Femur (tissue), 1 donor: ENCODE measurements around the gene RNU1-1.
"Not testable (repeated sequence)": the region's sequence is repeated elsewhere in the genome, so short reads cannot be mapped to it uniquely, and the experiment has no call there.

ENCODE experiments used
- DNase-seq: peaks from one replicate; pipeline ENCODE4 v3.0.0-alpha.2; 2017

The RNU1-1 gene

GRCh38 chr1:16491056-16491675 lies 22.9 kb downstream of the RNU1-1 start:
- no peak for DNase-seq

DNA sequence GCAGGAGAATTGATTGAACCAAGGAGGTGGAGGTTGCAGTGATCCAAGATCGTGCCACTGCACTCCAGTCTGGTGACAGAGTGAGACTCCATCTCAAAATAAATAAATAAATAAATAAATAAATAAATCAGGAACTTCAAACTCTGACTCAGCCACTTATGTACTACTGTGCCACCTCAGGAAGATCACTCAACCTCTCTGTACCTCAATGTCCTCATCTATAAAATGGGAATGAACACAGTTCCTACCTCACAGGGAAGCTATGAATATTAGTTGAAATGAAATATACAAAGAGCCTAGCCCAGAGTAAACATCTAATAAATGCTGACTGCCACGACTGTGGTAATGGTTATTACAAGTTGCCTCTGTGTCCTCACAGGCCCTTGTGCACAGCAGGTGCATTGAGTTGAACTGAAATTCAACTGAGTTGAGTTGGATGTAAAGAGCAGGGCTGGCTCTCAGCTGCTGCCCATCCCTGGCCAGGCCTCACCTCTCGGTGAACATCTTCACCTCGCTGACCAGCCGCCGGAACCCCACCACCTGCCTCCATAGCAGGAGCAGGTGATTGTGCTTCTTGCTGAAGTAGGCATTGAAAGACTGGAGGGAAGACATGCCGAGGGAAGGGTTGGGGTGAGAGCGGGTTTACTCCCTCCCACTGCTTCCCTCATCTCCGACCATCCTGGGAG lies 24.7 kb downstream of the RNU1-1 start:
- not testable (repeated sequence) for DNase-seq

- not testable (repeated sequence) for DNase-seq
Observed at GRCh38 chr1:16487011-16487410, 27.1 kb downstream of the RNU1-1 start.

DNA sequence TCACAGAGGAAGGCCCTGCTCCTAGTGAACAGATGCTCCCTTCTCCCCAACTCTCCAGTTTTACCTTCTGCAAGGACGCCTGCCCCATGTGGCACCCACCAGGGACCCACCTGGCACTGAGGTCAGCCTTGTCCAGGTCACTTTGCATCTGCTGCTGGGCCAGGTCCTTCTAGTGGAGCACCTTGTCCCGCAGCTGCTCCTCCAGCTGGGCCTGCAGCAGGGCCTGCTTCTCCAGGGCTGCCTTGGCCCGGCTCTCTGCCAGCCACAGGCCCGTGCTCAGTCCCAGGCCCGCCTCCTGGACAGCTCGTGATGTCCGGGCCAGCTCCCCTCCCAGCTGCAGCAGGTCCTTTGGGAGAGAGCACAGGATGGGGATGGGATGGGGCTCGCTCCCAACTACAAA lies 27.8 kb downstream of the RNU1-1 start:
- DNase-seq = not testable (repeated sequence)

DNA sequence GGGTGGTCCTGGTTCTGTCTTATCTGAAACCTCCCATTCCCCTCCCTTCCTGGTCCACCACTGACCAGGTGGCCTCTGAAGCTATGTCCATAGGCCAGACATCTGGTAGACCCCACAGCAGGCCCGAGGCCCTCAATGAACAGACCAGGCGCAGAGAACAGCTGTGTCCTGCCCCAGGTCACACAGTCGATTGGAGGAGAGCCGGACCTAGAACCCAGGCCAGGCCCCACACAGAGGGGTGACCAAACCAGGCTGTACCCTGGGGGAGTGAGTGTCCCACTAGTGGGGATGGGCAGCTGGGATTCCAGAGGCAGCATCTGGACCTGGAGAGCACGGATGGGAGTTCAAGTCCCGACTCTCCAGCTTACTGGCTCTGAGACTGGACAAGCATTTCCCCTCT lies 29.2 kb downstream of the RNU1-1 start:
- DNase-seq = no peak

DNA sequence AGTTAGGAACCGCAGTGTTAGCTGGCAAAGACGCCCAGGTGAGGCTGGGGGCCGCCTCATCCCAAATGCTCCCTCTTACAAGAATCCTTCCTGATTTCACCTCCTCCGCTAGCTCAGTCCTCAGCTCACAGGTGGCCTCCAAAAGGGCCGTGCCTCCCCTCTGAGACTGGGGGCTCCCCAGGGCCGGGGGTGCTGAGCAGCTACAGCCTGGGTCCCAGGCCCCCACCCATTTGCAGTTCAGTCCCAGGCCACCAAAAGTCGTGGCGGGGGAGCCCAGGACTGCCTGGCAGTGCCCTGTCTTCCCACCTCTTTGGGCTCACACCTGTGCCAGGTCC lies 29.6 kb downstream of the RNU1-1 start:
- DNase-seq = no peak

GRCh38 chr1:16483639-16484500 lies 30.2 kb downstream of the RNU1-1 start:
- not testable (repeated sequence) for DNase-seq

DNA sequence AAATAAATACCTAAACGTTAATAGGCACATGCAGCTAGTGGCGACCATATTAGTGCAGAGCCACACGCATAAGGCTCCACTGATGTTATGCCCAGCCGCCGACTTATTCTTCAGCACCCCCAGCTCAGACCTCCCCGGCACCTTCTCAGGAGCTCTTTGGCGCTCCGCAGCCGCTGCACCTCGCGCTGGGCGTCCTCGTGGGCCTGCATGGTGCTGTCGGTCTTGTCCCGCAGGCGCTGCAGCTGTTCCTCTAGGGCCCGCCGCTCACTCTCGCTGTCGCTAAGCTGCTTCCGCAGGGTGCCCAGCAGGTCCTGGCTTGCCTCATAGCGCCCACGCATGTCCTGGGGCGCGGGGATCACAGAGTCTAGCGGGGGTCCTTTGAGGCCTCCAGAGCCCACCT lies 30.9 kb downstream of the RNU1-1 start:
- not testable (repeated sequence) for DNase-seq

GRCh38 chr1:16478091-16478490 lies 36.0 kb downstream of the RNU1-1 start:
- DNase-seq = no peak

DNA sequence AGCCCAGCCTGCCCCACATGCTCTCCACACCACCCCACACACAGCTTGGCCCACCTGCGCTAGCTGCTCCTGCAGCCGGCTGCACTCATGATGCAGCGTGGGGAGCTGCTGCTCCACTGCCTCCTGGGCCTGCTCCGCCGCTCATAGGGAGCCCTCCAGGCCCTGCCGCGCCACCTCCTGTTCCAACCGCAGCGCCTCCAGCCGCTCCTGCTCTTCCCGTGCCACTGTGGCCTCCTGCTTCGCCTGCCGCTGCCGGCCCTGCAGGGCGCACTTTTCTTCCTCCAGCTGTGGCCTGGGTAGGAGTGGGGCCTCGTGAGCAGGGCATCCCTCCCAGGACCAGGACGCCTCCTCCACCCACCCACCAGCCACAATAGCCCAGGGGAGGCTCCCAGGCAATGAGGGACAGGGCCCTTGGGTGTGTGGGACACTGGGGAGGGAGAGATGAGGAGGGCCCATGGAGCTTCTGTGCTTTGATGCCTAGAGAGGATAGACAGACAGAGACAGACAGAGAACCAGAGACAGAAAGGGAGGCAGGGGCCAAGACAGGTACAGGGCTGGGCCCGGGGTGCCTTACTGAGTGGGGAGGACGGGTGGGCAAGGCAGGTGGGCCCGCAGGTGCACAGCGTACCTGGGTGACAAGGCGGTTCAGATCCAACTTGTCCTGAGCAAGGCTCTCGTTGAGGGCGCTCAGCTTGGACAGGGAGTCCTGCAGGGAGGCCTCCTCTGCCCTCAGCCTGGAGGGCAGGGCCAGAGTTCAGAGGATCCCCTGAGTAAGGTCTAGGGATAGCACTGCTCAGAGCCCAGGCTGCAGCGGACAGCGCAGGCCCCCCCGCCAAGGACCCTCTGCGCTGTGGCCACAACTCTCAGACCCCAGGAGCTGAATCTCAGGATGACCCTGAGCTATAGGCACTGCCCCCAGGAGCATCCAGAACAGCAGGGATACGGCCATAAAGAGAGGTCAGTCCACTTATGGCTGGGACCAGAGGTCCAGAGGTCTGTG lies 38.0 kb downstream of the RNU1-1 start:
- DNase-seq = not testable (repeated sequence)

- DNase-seq = not testable (repeated sequence)
Observed at GRCh38 chr1:16474891-16475290, 39.2 kb downstream of the RNU1-1 start.

- DNase-seq = no peak
Observed at GRCh38 chr1:16474166-16474800, 39.8 kb downstream of the RNU1-1 start.

GRCh38 chr1:16468558-16468957 lies 45.5 kb downstream of the RNU1-1 start:
- no peak for DNase-seq

- no peak for DNase-seq
Observed at GRCh38 chr1:16464917-16465625, 49.0 kb downstream of the RNU1-1 start.
